HFFc6 (cell line): ENCODE data around the gene UNC5C. TPM values are rescaled to one million over a fixed set of nuclear protein-coding genes. Genes with fewer than 3 reads are reported as not detected.

Source experiments
- DNase-seq: peaks from one replicate; pipeline ENCODE4 v3.0.0-alpha.2; 2018
- H3K27ac Mint-ChIP-seq: 2 replicates; pipeline ENCODE4 v1.8.0; 2020; ENCODE audit warnings: mild to moderate bottlenecking, mixed read lengths
- H3K27me3 Mint-ChIP-seq: 2 replicates; pipeline ENCODE4 v1.8.0; 2021; ENCODE audit warnings: mild to moderate bottlenecking, moderate library complexity, mixed read lengths; ENCODE audit not compliant: insufficient read depth
- H3K36me3 Mint-ChIP-seq: 2 replicates; pipeline ENCODE4 v1.8.0; 2021; ENCODE audit warnings: low read depth, mixed read lengths
- H3K4me1 Mint-ChIP-seq: 2 replicates; pipeline ENCODE4 v1.8.0; 2020; ENCODE audit warnings: low read depth, mixed read lengths
- H3K4me3 Mint-ChIP-seq: 2 replicates; pipeline ENCODE4 v1.8.0; 2020; ENCODE audit warnings: mild to moderate bottlenecking, moderate library complexity, mixed read lengths
- H3K9me3 Mint-ChIP-seq: 2 replicates; pipeline ENCODE4 v1.8.0; 2020; ENCODE audit warnings: mild to moderate bottlenecking, mixed read lengths
- CTCF ChIP-seq: fragments of 200-600 bp; sonication (generic); IDR thresholded peaks from 2 replicates; pipeline ENCODE4 v1.5.0; 2021; ENCODE audit warnings: antibody characterized with exemption, mild to moderate bottlenecking
- total RNA-seq, 6 experiments: library from RNA; stranded (reverse); fragmentation: NEBNext Ultra II Directional; extraction: Animal tissue kit (Norgen Biotek cat#: 25700); gene quantifications; 2 replicates in 1 of 6; 3 replicates in 5 of 6; pipeline ENCODE4 v1.2.3, GENCODE V29; 2021

Gene UNC5C
- total RNA-seq, 6 experiments from 2014 or later, result not detected

DNA sequence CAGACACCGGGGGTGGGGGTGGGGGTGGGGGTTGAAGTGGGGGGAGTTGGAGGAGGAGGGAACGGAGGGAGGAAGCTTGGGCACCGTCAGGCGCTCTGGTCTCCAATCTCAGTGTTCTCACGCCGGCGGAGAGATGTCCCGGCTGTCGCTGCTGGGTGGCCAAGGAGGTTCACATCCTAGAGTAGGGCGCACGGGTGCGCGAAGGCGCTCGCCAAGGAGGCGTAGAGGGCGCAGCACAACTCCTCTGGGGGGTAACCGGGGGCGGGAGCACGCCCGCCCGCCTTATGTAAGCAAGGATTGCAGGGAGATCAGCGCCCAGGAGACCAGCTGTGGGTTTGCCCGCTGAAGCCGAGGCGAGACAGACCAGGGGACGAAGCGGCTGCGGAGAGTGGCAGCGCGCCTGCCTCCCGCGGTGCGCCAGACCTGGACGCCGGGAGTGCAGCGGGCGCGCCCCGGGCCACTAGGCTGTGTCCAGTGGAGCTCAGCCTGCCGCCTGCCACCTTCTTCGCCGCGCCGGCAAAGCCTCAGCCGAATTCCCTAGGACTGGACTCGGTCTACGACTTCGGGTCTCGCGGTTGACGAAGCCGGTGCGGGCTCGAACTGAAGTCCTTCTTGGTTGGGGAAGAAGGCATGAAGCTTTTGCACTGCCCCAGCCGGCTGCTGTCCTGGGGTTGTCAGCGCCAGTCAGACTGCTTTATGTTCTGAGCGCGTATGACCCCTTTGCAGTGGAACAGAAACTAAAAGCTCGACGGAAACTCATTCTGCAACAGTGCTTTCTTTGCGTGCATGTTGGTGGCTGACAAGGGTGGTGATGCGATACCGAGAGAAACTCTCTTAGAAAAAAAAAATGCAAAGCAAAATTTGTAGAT, 707 bp upstream of the UNC5C start:
- no peaks in the 10 kb centered on the region for H3K36me3 Mint-ChIP-seq
- no peak overlapping the region for H3K4me3 Mint-ChIP-seq
- TF ChIP-seq CTCF, result no peak
- no peak overlapping the region for H3K27ac Mint-ChIP-seq
- H3K4me1 Mint-ChIP-seq, result no peaks in the 10 kb centered on the region
- H3K9me3 Mint-ChIP-seq, result peaks cover 17% of the 10 kb centered on the region
- H3K27me3 Mint-ChIP-seq, result peaks cover 5% of the 10 kb centered on the region
- no peak for DNase-seq

DNA sequence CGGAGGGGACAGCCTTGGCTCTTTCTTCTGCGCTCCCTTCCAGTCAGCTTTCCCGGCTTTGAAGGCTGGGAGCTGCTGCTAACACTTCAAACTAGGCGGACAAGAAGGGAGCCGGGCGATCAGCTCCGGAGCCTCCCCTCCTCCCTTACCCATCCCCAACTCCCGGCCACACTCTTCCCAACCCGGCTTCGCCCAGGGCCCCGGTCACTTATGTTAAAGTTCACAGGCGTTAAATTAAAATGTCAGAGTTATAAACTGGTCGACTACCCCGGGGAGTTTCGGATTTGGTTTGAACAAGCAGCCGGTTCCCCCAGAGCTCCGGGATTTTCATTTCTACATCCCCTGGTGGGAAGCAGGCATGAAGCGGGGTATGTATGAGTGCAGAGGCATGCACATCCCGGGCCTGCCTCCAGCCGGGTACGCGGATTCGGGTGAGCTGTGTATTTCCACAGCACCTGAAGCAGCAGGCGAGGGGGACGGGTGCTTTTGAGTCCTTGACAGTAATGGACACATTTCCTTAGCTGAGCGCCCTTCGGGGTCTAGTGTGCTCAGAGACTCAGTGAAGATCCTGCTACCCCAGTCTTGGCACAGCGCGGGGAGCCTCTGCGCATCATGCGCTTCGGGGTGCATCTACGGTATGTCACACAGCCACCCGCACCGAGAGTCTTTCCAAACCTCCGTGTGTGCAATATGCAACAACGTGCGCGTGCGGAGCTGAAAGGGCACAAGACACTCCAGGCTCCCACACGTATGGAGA, 880 bp downstream of the UNC5C start:
- Mint-ChIP-seq H3K27ac (no peak overlapping the region), H3K4me1 (no peaks in the 10 kb centered on the region), H3K4me3 (no peak overlapping the region), H3K36me3 (no peaks in the 10 kb centered on the region), H3K27me3 (peaks cover 5% of the 10 kb centered on the region), H3K9me3 (peaks cover 9% of the 10 kb centered on the region; the same call in 1 of the 2 replicates)
- TF ChIP-seq CTCF, result no peak
- no peak for DNase-seq

- no peak overlapping the region for H3K27ac Mint-ChIP-seq
- peaks cover 5% of the 10 kb centered on the region for H3K27me3 Mint-ChIP-seq
- no peak for DNase-seq
- peaks cover 11% of the 10 kb centered on the region; the same call in 1 of the 2 replicates for H3K9me3 Mint-ChIP-seq
- H3K4me3 Mint-ChIP-seq, result no peak overlapping the region
- no peak for TF ChIP-seq CTCF
- H3K36me3 Mint-ChIP-seq, result no peaks in the 10 kb centered on the region
- H3K4me1 Mint-ChIP-seq, result no peaks in the 10 kb centered on the region
Observed at GRCh38 chr4:95546866-95547714, 1.7 kb downstream of the UNC5C start.

DNA sequence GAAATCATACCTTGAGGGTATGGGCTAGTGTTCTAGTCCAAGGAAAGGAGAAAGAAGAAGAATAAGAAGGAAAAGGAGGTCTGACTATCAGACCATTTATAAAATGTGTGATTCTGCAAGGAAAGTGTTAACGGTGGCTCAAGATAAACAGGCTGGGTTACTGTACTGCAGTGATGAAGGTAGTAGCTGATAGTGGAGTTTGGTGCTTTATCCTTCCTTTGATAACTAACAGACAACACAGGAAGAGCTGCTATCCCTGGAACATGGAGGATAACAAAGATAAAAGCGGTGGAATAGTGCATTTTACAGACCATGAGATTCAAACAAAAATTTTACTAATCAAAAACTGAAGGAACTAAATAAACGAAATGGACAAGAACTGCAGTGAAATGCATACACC, 2.6 kb downstream of the UNC5C start:
- Mint-ChIP-seq H3K27me3 (peaks cover 5% of the 10 kb centered on the region), H3K36me3 (no peaks in the 10 kb centered on the region), H3K9me3 (peaks cover 11% of the 10 kb centered on the region; the same call in 1 of the 2 replicates), H3K4me3 (no peak overlapping the region), H3K27ac (no peak overlapping the region), H3K4me1 (no peaks in the 10 kb centered on the region)
- no peak for TF ChIP-seq CTCF
- DNase-seq, result no peak

DNA sequence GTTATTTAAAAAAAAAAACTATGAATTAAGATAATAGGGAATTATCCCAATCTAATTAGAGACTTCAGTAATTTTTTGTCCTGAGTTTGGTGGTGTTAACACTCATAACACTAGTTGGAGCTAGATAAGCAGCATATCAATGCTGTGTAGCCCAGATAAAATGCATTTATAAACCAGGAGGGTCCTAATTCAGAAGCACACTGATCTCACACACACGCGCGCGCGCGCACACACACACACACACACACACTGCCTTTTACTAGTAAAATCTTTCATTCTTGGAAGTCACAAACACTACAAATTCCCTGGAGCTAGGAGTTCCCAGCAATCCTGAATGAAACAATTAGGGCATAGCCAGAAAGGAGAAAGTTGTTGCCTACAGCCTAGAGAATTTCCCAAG, 3.2 kb downstream of the UNC5C start:
- no peak for TF ChIP-seq CTCF
- Mint-ChIP-seq H3K4me3 (no peak overlapping the region), H3K9me3 (peaks cover 11% of the 10 kb centered on the region; the same call in 1 of the 2 replicates), H3K27me3 (peaks cover 5% of the 10 kb centered on the region), H3K27ac (no peak overlapping the region), H3K36me3 (no peaks in the 10 kb centered on the region), H3K4me1 (no peaks in the 10 kb centered on the region)
- DNase-seq, result no peak
